Retinal pigment epithelial cell (primary cell): ENCODE measurements around the gene CNTNAP2.

Experiments used
- DNase-seq: peaks from one replicate; pipeline ENCODE4 v3.0.0-alpha.2; 2010; ENCODE audit warnings: low read depth
- H3K4me3 ChIP-seq: 2 replicates; pipeline ENCODE4 v1.5.1; 2011; ENCODE audit warnings: mild to moderate bottlenecking, low read length, control low read depth, moderate library complexity
- TF ChIP-seq, protein P1 (sequence below): conservative IDR thresholded peaks from 2 replicates; pipeline ENCODE4 v1.5.1; 2011; ENCODE audit warnings: low read depth, low read length, control low read depth, inconsistent platforms

CNTNAP2 gene

GRCh38 chr7:147636553-147636952, 1520.0 kb downstream of the CNTNAP2 start:
- no peak for DNase-seq
- H3K4me3 ChIP-seq: no peak overlapping the region
- TF ChIP-seq, protein P1, sequence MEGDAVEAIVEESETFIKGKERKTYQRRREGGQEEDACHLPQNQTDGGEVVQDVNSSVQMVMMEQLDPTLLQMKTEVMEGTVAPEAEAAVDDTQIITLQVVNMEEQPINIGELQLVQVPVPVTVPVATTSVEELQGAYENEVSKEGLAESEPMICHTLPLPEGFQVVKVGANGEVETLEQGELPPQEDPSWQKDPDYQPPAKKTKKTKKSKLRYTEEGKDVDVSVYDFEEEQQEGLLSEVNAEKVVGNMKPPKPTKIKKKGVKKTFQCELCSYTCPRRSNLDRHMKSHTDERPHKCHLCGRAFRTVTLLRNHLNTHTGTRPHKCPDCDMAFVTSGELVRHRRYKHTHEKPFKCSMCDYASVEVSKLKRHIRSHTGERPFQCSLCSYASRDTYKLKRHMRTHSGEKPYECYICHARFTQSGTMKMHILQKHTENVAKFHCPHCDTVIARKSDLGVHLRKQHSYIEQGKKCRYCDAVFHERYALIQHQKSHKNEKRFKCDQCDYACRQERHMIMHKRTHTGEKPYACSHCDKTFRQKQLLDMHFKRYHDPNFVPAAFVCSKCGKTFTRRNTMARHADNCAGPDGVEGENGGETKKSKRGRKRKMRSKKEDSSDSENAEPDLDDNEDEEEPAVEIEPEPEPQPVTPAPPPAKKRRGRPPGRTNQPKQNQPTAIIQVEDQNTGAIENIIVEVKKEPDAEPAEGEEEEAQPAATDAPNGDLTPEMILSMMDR: no peak

GRCh38 chr7:147638566-147638965, 1522.0 kb downstream of the CNTNAP2 start:
- DNase-seq: no peak
- TF ChIP-seq, protein P1: no peak

GRCh38 chr7:147639037-147639436, 1522.4 kb downstream of the CNTNAP2 start:
- TF ChIP-seq, protein P1: no peak

More at GRCh38 chr7:147638566-147638965, 1522.0 kb downstream of the CNTNAP2 start:
- no peak overlapping the region for H3K4me3 ChIP-seq

GRCh38 chr7:147639751-147640150, 1523.2 kb downstream of the CNTNAP2 start:
- TF ChIP-seq, protein P1: no peak
- no peak overlapping the region for H3K4me3 ChIP-seq

More at GRCh38 chr7:147639037-147639436, 1522.4 kb downstream of the CNTNAP2 start:
- no peak for DNase-seq
- H3K4me3 ChIP-seq: no peak overlapping the region

GRCh38 chr7:147640821-147641220, 1524.2 kb downstream of the CNTNAP2 start:
- TF ChIP-seq, protein P1: no peak
- no peak for DNase-seq
- H3K4me3 ChIP-seq: no peak overlapping the region

More at GRCh38 chr7:147639751-147640150, 1523.2 kb downstream of the CNTNAP2 start:
- no peak for DNase-seq

- H3K4me3 ChIP-seq: no peak overlapping the region
- DNase-seq: no peak
- TF ChIP-seq, protein P1: no peak
Observed at GRCh38 chr7:147646568-147646967, 1530.0 kb downstream of the CNTNAP2 start.

DNA sequence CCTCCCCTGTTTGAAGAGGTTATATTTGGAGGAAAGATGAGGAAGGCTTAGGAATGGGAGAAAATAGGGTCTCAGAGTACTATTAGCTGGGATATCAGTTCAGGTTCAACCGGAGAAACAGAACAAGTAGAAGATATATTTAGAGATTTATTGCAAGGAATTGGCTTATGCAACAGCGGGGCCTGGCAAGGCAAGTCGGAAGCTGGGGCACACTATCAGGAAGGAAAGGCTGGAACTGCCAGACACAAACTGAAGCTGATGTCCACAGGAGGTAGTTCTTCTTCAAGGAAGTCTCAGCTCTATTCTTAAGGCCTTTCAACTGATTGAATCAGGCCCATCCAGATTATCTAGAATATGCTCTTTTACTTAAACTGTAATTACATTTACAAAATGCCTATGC, 1534.4 kb downstream of the CNTNAP2 start:
- DNase-seq: no peak
- TF ChIP-seq, protein P1: no peak
- H3K4me3 ChIP-seq: no peak overlapping the region
